Kidney (tissue), 14 donors: ENCODE results near the gene ZNF230. TPM values are rescaled to one million over a fixed set of nuclear protein-coding genes. Genes with fewer than 3 reads are reported as not detected.

Experiments
- DNase-seq, 5 donors: peaks; one replicate each; pipeline ENCODE4 v3.0.0-alpha.2; 2013 to 2020
- FAIRE-seq: peaks from 2 replicates; lab custom pipeline; 2012; peaks lifted over from hg19 to GRCh38; lab: Jason Lieb, UNC
- H3K27ac ChIP-seq, 2 donors: one replicate each; pipeline ENCODE4 v1.7.0; 2013; ENCODE audit warnings: low read depth in 2 of 2, low read length in 2 of 2, inconsistent platforms in 1 of 2
- H3K27me3 ChIP-seq: one replicate; pipeline ENCODE4 v1.7.1; 2013; ENCODE audit warnings: low read length, inconsistent platforms; ENCODE audit not compliant: control insufficient read depth, insufficient read depth
- H3K36me3 ChIP-seq, 3 donors: one replicate each; pipeline versions ENCODE4 v1.7.0 to v1.7.1; 2013; ENCODE audit warnings: low read length in 3 of 3, control low read depth in 1 of 3, inconsistent platforms in 1 of 3; ENCODE audit not compliant: insufficient read depth in 3 of 3, control insufficient read depth in 2 of 3
- H3K4me1 ChIP-seq, 3 donors: one replicate each; pipeline versions ENCODE4 v1.7.0 to v1.7.1; 2013; ENCODE audit warnings: low read length in 3 of 3, inconsistent platforms in 1 of 3, low read depth in 1 of 3; ENCODE audit not compliant: control insufficient read depth in 2 of 3, insufficient read depth in 2 of 3
- H3K4me3 ChIP-seq, 3 donors: one replicate each; pipeline versions ENCODE4 v1.7.0 to v1.8.1; 2013; ENCODE audit warnings: low read length in 3 of 3, control low read depth in 1 of 3, inconsistent platforms in 1 of 3
- H3K9ac ChIP-seq, 3 donors: one replicate each; pipeline versions ENCODE4 v1.7.0 to v1.7.1; 2013; ENCODE audit warnings: low read length in 3 of 3, control low read depth in 1 of 3, inconsistent platforms in 1 of 3
- H3K9me3 ChIP-seq, 3 donors: one replicate each; pipeline versions ENCODE4 v1.7.0 to v1.7.1; 2013; ENCODE audit warnings: low read length in 3 of 3, control low read depth in 1 of 3, inconsistent platforms in 1 of 3; ENCODE audit not compliant: control insufficient read depth in 2 of 3, insufficient read depth in 1 of 3
- intact Hi-C: fragments of 100-400 bp; cut with DNase I; formaldehyde crosslinking; loops from one replicate; pipeline ENCODE4 v1.11.1; 2022
- polyA plus RNA-seq: library from polyadenylated mRNA; stranded (reverse); fragments of 350-450 nt; fragmentation: Illumina TruSeq; extraction: RNeasy Lipid Tissue Mini Kit (QIAGEN cat#74804); gene quantifications from one replicate; pipeline ENCODE4 v1.2.3, GENCODE V29; 2014; ENCODE audit warnings: low read depth, low replicate concordance; ENCODE audit not compliant: insufficient read depth
- total RNA-seq: library from RNA; stranded (reverse); fragmentation: NEBNext Ultra II Directional; extraction: Animal tissue kit (Norgen Biotek cat#: 25700); gene quantifications from one replicate; pipeline ENCODE4 v1.2.1, GENCODE V29; 2021
- TF ChIP-seq, protein P1 (sequence below): IDR thresholded peaks from 3 replicates; pipeline ENCODE4 v1.5.1; 2012; ENCODE audit warnings: mild to moderate bottlenecking, moderate library complexity, borderline replicate concordance; ENCODE audit not compliant: insufficient read depth; ENCODE audit errors: extremely low read depth
- donor health status: control.
- donor health status: control.
- donor health status: control.
- donor health status: control.
- donor health status: control.
- donor health status: DM: yes; HTN: yes; CAD: no.
- donor health status: Normal renal cell carcinoma (clear cell type).

Gene ZNF230
- total and polyA plus RNA-seq, 2 donors from 2014 or later: 1.6 to 7.1 TPM

DNA sequence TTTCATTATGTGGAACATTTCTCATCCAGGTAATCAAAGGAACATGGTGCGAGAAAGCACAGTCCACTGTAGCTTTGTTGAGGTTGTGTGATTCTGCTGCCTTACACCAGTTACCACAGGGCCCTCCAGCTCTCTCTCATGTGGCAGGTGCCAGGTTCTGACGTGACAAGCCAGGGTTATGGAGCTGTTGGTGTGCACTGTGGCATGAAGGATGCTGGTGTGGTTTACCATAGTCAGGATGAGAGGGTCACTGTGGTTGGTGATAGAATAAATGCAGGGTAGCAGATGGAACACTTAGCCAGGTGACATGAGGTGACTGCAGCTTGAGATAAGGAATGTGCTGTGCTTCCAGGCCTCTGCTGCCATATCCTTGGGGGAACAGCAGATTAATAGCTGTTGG is 56.5 kb downstream of the ZNF230 start:
- H3K4me1 ChIP-seq: no peaks in the 10 kb centered on the region
- no peak for FAIRE-seq

DNA sequence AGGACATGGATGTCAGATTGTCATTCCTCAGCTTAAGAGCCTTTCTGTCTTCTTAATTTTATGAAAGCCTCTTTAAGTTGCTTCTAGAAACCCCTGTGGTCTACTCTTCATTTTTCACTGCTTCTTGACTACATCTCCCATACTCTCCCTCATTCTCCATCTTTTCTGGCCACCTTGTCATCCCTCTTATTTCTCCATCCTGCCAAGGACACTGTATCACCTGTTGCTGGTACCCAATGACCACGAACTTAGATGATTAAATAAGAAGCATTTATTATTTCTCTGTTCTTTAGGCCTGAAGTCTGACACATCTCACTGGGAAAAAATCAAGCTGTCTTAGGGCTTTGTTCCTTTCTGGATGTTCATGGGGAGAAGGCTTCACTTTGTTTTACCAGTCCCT is 58.3 kb downstream of the ZNF230 start:
- Histone ChIP-seq H3K4me3 (no peak overlapping the region), H3K9me3 (peaks cover 0 to 23% (median 5%) of the 10 kb centered on the region in 3 donors), H3K4me1 (no peaks in the 10 kb centered on the region), H3K27ac (no peak overlapping the region), H3K9ac (no peak overlapping the region), H3K36me3 (peaks cover 13 to 64% (median 39%) of the 10 kb centered on the region in 3 donors), H3K27me3 (no peaks in the 10 kb centered on the region)
- DNase-seq (no peak), FAIRE-seq (no peak)
- TF ChIP-seq, protein P1, sequence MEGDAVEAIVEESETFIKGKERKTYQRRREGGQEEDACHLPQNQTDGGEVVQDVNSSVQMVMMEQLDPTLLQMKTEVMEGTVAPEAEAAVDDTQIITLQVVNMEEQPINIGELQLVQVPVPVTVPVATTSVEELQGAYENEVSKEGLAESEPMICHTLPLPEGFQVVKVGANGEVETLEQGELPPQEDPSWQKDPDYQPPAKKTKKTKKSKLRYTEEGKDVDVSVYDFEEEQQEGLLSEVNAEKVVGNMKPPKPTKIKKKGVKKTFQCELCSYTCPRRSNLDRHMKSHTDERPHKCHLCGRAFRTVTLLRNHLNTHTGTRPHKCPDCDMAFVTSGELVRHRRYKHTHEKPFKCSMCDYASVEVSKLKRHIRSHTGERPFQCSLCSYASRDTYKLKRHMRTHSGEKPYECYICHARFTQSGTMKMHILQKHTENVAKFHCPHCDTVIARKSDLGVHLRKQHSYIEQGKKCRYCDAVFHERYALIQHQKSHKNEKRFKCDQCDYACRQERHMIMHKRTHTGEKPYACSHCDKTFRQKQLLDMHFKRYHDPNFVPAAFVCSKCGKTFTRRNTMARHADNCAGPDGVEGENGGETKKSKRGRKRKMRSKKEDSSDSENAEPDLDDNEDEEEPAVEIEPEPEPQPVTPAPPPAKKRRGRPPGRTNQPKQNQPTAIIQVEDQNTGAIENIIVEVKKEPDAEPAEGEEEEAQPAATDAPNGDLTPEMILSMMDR: no peak
- intact Hi-C loops: no loop called here

More for the DNA sequence above, 56.5 kb downstream of the ZNF230 start:
- Histone ChIP-seq H3K36me3 (peaks cover 12 to 52% (median 38%) of the 10 kb centered on the region in 3 donors), H3K9me3 (peaks cover 0 to 16% (median 0%) of the 10 kb centered on the region in 3 donors), H3K9ac (no peak overlapping the region), H3K4me3 (no peak overlapping the region), H3K27ac (no peak overlapping the region), H3K27me3 (no peaks in the 10 kb centered on the region)
- no peak for DNase-seq
- intact Hi-C loops: no loop called here
- TF ChIP-seq, protein P1: no peak

Other genes starting within 250 kb of the ZNF230 start
- 34.6 TPM for gene SMG9, start 248.0 kb upstream of the ZNF230 start, total RNA-seq
- gene SMG9, start 248.0 kb upstream of the ZNF230 start, polyA plus RNA-seq: 25.1 TPM
- 6.1 TPM for gene KCNN4, start 222.0 kb upstream of the ZNF230 start, total RNA-seq
- gene KCNN4, start 222.0 kb upstream of the ZNF230 start, polyA plus RNA-seq: 0.80 TPM
- 4.2 TPM for gene LYPD5, start 200.5 kb upstream of the ZNF230 start, total RNA-seq
- gene LYPD5, start 200.5 kb upstream of the ZNF230 start, polyA plus RNA-seq: 1.8 TPM
- 12.7 TPM for gene ZNF283, start 175.6 kb upstream of the ZNF230 start, total RNA-seq
- 3.3 TPM for gene ZNF283, start 175.6 kb upstream of the ZNF230 start, polyA plus RNA-seq
- gene ZNF404, start 119.0 kb upstream of the ZNF230 start, total RNA-seq: 2.7 TPM
- 3.1 TPM for gene ZNF404, start 119.0 kb upstream of the ZNF230 start, polyA plus RNA-seq
- 16.1 TPM for gene ZNF45, start 67.7 kb upstream of the ZNF230 start, total RNA-seq
- gene ZNF45, start 67.7 kb upstream of the ZNF230 start, polyA plus RNA-seq: 4.8 TPM
- gene ZNF221, start 51.7 kb upstream of the ZNF230 start, total RNA-seq: 6.2 TPM
- 0.54 TPM for gene ZNF221, start 51.7 kb upstream of the ZNF230 start, polyA plus RNA-seq
- 11.2 TPM for gene ZNF155, start 18.8 kb upstream of the ZNF230 start, total RNA-seq
- gene ZNF155, start 18.8 kb upstream of the ZNF230 start, polyA plus RNA-seq: 5.0 TPM
- 4.5 TPM for gene ZNF222, start 22.4 kb downstream of the ZNF230 start, total RNA-seq
- gene ZNF222, start 22.4 kb downstream of the ZNF230 start, polyA plus RNA-seq: 3.9 TPM
- gene ZNF223, start 49.1 kb downstream of the ZNF230 start, total RNA-seq: 9.3 TPM
- gene ZNF223, start 49.1 kb downstream of the ZNF230 start, polyA plus RNA-seq: 2.5 TPM
- gene ZNF284, start 69.2 kb downstream of the ZNF230 start, total RNA-seq: 2.5 TPM
- gene ZNF284, start 69.2 kb downstream of the ZNF230 start, polyA plus RNA-seq: 1.2 TPM
- gene ZNF224, start 91.4 kb downstream of the ZNF230 start, total RNA-seq: 34.0 TPM
- gene ZNF224, start 91.4 kb downstream of the ZNF230 start, polyA plus RNA-seq: 7.8 TPM
- gene ZNF225, start 110.4 kb downstream of the ZNF230 start, total RNA-seq: 6.7 TPM
- 2.3 TPM for gene ZNF225, start 110.4 kb downstream of the ZNF230 start, polyA plus RNA-seq
- gene ZNF234, start 138.6 kb downstream of the ZNF230 start, total RNA-seq: 13.8 TPM
- gene ZNF234, start 138.6 kb downstream of the ZNF230 start, polyA plus RNA-seq: 3.2 TPM
- 29.3 TPM for gene ZNF226, start 162.1 kb downstream of the ZNF230 start, total RNA-seq
- gene ZNF226, start 162.1 kb downstream of the ZNF230 start, polyA plus RNA-seq: 27.4 TPM
- 22.3 TPM for gene ZNF227, start 209.6 kb downstream of the ZNF230 start, total RNA-seq
- 5.0 TPM for gene ZNF227, start 209.6 kb downstream of the ZNF230 start, polyA plus RNA-seq